BE2C (cell line): ENCODE measurements around the gene MRLN. TPM values are rescaled to one million over a fixed set of nuclear protein-coding genes. Genes with fewer than 3 reads are reported as not detected.
"Not testable (repeated sequence)": the region's sequence is repeated elsewhere in the genome, so short reads cannot be mapped to it uniquely, and the experiment has no call there.

Experiments used
- DNase-seq: peaks from one replicate; pipeline ENCODE4 v3.0.0-alpha.2; 2020
- H3K27me3 ChIP-seq: fragments of 250-450 bp; sonication (Bioruptor Pico); 2 replicates; pipeline ENCODE4 v1.5.1; 2020; ENCODE audit warnings: mild to moderate bottlenecking
- H3K36me3 ChIP-seq: fragments of 250-450 bp; sonication (Bioruptor Pico); 2 replicates; pipeline ENCODE4 v1.5.1; 2020; ENCODE audit warnings: mild to moderate bottlenecking
- H3K4me1 ChIP-seq: fragments of 250-450 bp; sonication (Bioruptor Pico); 2 replicates; pipeline ENCODE4 v1.5.1; 2020
- H3K4me3 ChIP-seq: 2 replicates; pipeline ENCODE4 v1.5.1; 2011; ENCODE audit warnings: low read depth, low read length
- H3K9me3 ChIP-seq: fragments of 250-450 bp; sonication (Bioruptor Pico); 2 replicates; pipeline ENCODE4 v1.5.1; 2020
- CTCF ChIP-seq: IDR thresholded peaks from 2 replicates; pipeline ENCODE4 v1.5.1; 2012; ENCODE audit warnings: mild to moderate bottlenecking, low read depth, low read length
- polyA plus RNA-seq: library from polyadenylated mRNA; unstranded; fragments of >200 nt; gene quantifications from one replicate; pipeline ENCODE4 v1.2.1, GENCODE V29; 2012; ENCODE audit warnings: low read depth, missing spikeins; ENCODE audit not compliant: insufficient read length, insufficient read depth

Gene MRLN
- polyA plus RNA-seq: not detected

GRCh38 chr10:59753267-59753666 lies at the start of gene MRLN:
Gene MRLN (minus strand): TSS chr10:59753455.
- H3K4me1 ChIP-seq: no peaks in the 10 kb centered on the region
- no peaks in the 10 kb centered on the region for H3K9me3 ChIP-seq
- H3K4me3 ChIP-seq: no peak within 1 kb of the TSS
- no peaks in the 10 kb centered on the region for H3K36me3 ChIP-seq
- no peak for DNase-seq
- no peaks in the 10 kb centered on the region; the same call in 1 of the 2 replicates for H3K27me3 ChIP-seq
- no peak for TF ChIP-seq CTCF

- Histone ChIP-seq H3K4me3 (no peak overlapping the region), H3K27me3 (no peaks in the 10 kb centered on the region), H3K4me1 (no peaks in the 10 kb centered on the region), H3K9me3 (no peaks in the 10 kb centered on the region), H3K36me3 (peaks cover 21% of the 10 kb centered on the region)
- TF ChIP-seq CTCF: no peak
- no peak for DNase-seq
Measured at GRCh38 chr10:59801171-59801570, 47.9 kb upstream of the MRLN start.

GRCh38 chr10:59799421-59799820 lies 46.2 kb upstream of the MRLN start:
- no peaks in the 10 kb centered on the region for H3K27me3 ChIP-seq
- no peak for TF ChIP-seq CTCF
- H3K9me3 ChIP-seq: no peaks in the 10 kb centered on the region
- H3K4me3 ChIP-seq: no peak overlapping the region
- peaks cover 8% of the 10 kb centered on the region; the same call in 1 of the 2 replicates for H3K36me3 ChIP-seq
- H3K4me1 ChIP-seq: no peaks in the 10 kb centered on the region
- no peak for DNase-seq

GRCh38 chr10:59793919-59794318 lies 40.7 kb upstream of the MRLN start:
- Histone ChIP-seq H3K9me3 (no peaks in the 10 kb centered on the region), H3K4me3 (no peak overlapping the region), H3K36me3 (peaks cover 4% of the 10 kb centered on the region; the same call in 1 of the 2 replicates), H3K27me3 (no peaks in the 10 kb centered on the region), H3K4me1 (no peaks in the 10 kb centered on the region)
- no peak for TF ChIP-seq CTCF
- no peak for DNase-seq

GRCh38 chr10:59792812-59793211 lies 39.6 kb upstream of the MRLN start:
- Histone ChIP-seq H3K9me3 (no peaks in the 10 kb centered on the region), H3K4me1 (no peaks in the 10 kb centered on the region), H3K4me3 (no peak overlapping the region), H3K27me3 (no peaks in the 10 kb centered on the region), H3K36me3 (peaks cover 4% of the 10 kb centered on the region; the same call in 1 of the 2 replicates)
- DNase-seq: no peak
- no peak for TF ChIP-seq CTCF

GRCh38 chr10:59791601-59792000 lies 38.3 kb upstream of the MRLN start:
- Histone ChIP-seq H3K9me3 (no peaks in the 10 kb centered on the region), H3K36me3 (peaks cover 4% of the 10 kb centered on the region; the same call in 1 of the 2 replicates)
- no peak for TF ChIP-seq CTCF

GRCh38 chr10:59790080-59790479 lies 36.8 kb upstream of the MRLN start:
- not testable (repeated sequence) for H3K4me1 ChIP-seq, H3K9me3 ChIP-seq, H3K27me3 ChIP-seq, H3K4me3 ChIP-seq, DNase-seq, H3K36me3 ChIP-seq

More at GRCh38 chr10:59791601-59792000, 38.3 kb upstream of the MRLN start:
- no peaks in the 10 kb centered on the region for H3K27me3 ChIP-seq
- H3K4me1 ChIP-seq: no peaks in the 10 kb centered on the region
- H3K4me3 ChIP-seq: no peak overlapping the region
- DNase-seq: no peak

GRCh38 chr10:59788914-59789313 lies 35.7 kb upstream of the MRLN start:
- DNase-seq, H3K27me3 ChIP-seq, H3K4me1 ChIP-seq, H3K9me3 ChIP-seq, H3K4me3 ChIP-seq, H3K36me3 ChIP-seq: not testable (repeated sequence)

GRCh38 chr10:59787032-59787431 lies 33.8 kb upstream of the MRLN start:
- H3K4me1 ChIP-seq, H3K36me3 ChIP-seq, H3K4me3 ChIP-seq, H3K9me3 ChIP-seq, H3K27me3 ChIP-seq, DNase-seq: not testable (repeated sequence)

GRCh38 chr10:59785476-59785875 lies 32.2 kb upstream of the MRLN start:
- not testable (repeated sequence) for DNase-seq, H3K36me3 ChIP-seq, H3K27me3 ChIP-seq, H3K9me3 ChIP-seq, H3K4me1 ChIP-seq, H3K4me3 ChIP-seq
